ENCODE data around the gene SPRED1.
A peak's percentile ranks its signal among the peaks of the same experiment; 100 is the strongest.

SPRED1 gene

DNA sequence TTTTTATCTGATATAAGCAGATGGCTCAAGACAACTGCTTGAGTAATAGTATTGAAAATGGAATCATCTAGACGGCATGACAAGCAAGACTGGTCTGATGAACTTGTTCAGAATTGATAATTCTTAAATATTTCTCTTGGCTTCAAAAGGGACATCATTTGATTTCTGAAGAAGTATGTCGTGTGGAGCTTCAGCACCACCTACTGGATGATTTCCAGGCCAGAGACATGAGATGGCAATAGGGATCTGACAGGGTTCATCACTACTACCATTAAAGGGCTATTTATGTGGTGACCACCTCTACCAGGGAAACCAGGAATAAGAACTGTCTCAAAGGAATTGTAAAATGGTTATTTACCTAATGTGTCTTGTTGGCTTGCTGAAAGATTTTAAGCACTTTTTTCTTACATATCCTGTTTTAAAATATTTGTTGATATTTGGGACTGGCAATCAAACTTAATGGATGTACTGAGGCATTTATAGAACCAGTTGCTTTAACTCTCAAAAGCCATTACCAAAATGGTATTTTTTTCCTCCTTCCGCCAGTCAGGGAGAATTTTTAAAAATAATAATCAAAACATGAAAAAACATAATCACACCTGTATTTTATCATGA is 101.8 kb downstream of the SPRED1 start:
- DNase-seq (ENCODE audit: low read depth in 2 of 2), result peak; percentile 21 to 39

DNA sequence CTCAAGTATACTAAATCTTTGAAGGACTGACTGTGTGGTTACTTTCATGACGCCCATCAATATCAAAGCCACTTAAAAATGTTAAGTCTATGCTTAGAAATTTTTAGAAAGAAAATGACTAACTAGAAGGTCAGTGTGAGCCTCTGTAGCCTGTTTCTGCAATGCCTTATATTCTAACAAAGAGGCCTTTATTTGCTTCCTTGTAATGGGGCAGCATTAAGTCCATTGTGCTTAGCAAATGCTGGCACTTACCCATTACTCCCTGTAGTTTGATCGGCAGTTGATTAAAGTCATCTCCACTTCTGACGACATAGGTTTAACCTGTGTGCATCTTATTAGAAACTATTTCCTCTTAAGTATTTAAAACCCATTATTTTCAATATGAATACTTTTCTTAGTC is 109.7 kb downstream of the SPRED1 start:
- DNase-seq (ENCODE audit: low read depth in 2 of 2), result no peak

DNA sequence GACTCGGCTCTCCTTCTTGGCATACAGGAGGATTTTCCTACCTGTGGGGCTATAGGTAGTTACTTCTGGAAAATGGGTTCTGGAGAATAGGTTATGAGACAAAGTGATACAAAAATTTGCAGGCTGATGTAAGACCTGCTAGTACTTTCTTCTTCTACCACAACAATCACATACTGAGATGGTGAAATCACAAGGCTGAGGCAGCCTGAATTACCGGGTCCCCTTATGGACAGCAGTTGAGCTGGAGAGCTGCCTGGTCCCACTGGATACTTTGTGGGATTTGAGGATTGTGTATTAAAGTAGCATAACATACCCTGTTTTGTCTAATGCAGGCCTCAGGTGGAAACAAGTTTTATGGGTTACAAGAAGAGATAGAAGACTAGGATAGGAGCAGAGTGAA is 114.8 kb downstream of the SPRED1 start:
- no peak for DNase-seq (ENCODE audit: low read depth in 2 of 2)

DNA sequence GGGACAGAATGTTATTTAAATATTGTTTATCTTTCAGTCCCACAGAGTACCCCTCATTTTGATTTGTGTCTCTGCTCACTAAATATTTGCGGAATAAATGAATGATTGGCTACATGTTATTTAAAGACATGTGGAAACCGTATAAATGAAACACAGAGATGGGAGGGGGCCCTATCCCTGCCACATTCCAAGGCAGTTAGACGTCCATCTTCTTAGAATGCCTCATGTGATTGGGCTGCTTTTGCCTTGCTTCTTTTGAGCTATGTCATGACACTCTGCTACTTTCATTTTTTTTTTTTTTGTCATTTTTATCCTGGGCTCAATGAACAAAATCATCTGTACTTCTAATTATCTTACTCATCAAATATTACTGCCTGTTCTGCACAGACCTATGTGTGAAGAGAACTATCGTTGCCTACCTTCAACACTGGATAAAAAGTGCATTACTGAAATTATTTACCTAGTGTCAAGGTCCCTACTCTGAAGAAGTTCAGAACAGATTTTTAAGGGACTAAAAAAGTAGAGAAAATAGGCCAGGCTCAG is 117.4 kb downstream of the SPRED1 start:
- no peak for DNase-seq (ENCODE audit: low read depth in 2 of 2)

DNA sequence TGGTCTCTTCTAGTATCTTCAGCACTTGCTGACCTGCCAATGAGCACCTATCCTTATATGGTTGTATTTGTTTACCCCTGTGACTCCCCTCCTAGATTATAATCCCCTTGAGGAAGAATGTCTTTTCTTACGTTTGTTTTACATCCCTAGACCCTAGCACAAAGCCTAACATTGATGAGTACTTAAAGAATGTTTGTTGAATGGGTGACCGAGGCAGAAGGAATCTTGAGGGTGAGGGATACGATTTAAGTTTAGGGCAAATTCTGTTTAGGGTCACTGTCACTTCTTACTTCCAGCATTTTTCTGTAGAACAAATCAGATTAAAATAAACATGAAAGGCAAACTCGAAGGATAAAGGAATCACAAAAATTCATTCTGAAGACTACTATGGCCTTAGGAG is 120.4 kb downstream of the SPRED1 start:
- DNase-seq (ENCODE audit: low read depth in 2 of 2), result no peak

DNA sequence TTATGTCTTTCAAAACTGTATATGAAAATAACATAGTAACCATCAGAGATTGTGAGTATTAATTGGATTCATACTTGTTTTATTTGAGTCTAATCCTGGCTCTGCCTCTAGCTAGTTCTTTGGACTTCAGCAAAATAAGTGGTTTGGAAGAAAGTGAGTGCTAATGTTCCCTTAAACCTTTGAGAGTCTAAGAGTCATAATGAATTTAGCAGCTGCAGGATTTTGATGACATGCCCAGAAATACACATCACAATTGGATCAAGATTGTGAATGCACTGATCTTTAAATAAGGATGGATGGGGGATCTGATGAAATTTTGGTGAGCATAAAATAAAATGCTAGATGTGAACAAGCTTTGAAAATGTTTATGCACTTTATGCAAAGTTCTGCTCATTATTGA is 121.4 kb downstream of the SPRED1 start:
- DNase-seq (ENCODE audit: low read depth in 2 of 2), result no peak

DNA sequence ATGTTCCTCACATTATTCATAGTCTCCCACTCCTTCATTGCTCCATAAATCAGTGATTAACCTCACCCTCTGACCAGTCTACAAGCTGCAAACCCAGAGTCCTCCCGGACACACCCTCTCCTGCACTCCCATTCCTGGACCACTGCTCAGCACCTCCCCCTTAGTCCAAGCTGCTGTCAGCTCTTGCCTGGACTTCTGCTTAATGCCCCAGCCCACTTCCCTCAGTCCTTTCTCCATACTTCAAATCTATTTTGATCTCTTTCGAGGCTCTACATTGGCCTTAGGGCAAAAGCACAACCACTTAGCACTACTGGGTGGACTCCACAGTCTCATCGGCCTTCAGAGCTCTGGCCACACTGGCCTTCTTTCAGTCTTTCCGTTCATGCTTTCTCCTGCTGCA is 121.9 kb downstream of the SPRED1 start:
- DNase-seq (ENCODE audit: low read depth in 2 of 2), result no peak

DNA sequence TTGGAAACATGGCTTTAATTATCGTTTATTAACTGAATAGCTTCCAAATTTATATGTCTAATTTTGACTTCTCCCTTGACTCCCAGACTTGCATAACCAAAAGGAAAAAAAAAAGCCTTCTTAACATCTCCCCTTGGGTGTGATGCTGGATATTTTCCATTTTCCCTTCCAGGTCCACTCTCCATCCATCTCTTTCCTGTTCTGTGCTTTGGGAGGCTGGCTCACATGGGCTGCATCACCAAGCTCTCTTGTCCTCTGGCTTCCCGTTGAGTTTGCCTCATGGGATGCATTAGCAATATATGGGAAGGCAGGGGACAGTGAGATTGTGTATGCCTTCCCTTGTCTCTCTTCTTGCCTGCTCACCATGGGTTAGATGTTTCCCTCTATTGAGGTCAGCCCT is 123.4 kb downstream of the SPRED1 start:
- no peak for DNase-seq (ENCODE audit: low read depth in 2 of 2)

DNA sequence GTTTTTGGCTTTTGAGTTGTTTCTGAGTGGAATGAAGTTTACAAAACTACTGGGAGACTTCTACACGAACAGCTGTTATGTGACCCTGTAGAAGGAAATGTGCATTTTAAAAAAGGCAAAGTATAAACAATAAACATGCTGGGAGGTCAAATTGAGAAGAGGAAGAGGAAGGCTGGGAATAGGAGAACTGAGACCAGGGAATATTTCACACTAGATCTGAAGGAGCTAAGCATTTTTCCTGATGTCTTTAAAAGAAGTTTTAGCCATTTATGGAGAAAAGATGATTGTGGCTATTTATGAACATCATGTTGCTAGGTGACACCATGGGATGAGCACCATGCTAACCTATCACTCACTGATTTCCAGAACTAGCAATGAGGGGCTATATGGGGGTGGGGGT is 125.0 kb downstream of the SPRED1 start:
- no peak for DNase-seq (ENCODE audit: low read depth in 2 of 2)

DNA sequence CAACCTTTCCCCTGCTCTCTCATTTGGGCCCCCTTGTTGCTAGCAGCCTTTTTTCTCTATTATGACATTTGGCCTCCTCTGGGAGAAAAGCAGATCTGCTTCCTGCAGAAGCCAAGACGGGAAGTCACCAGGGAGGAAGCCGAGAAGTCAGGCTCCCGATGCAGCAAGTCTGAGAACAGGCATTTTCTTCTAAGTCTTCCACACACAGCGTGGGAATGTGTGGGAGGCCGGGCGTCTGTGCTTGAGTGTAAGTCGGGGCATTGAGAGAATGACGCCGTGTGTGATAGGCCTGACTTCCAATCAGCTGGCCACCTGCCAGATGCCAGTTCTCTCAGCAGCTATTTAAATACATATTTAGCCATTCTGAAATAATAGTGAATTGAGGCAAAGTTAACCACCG is 125.5 kb downstream of the SPRED1 start:
- no peak for DNase-seq (ENCODE audit: low read depth in 2 of 2)

DNA sequence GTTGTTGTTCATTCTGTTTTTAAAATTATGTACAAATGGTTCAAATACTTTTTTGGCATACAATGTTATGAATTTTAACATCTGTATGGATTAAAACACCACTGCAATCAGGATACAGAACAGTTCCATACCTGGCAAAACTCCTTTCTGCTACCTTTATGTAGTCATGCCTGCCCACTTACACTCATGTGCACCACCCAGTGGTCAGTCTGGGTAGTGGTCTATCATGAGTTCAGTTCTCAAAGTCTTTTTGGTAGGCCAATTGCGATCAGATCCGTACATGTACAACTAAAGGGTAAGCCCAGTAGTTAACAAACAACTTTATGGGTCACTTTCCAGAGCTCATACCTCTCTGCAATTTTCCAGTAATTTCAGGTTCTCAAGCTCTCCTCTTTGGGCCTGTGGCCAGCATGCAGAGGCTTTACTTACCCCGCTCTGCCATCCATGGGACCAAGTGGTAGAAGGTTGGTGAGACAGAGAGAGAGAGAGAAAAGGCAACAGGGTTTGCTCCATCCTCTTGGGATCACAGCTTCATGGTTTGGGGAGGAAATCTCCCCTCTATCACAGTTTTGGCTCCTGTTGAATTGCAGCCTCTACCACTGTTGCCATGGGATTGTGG is 137.4 kb downstream of the SPRED1 start:
- peak; percentile 26 to 29 for DNase-seq (ENCODE audit: low read depth in 2 of 2)

DNA sequence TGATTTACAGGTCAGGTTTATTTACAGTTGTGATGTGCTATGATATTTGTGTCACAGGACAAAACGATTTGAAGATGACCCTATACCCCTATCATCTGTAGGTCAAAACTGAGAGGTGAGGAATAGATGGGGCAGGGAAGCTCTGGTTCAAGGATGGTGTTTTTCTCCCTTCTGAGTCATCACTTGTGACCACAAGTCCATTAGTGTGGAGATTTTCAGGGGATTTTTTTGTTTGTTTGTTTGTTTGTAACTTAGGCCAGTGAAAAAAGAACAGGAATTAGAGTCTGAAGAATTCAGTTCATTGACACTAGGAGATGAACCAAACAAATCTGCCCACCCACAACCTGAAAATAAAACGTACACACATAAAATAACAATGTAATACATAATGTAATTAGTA is 138.6 kb downstream of the SPRED1 start:
- DNase-seq (ENCODE audit: low read depth in 2 of 2), result no peak

DNA sequence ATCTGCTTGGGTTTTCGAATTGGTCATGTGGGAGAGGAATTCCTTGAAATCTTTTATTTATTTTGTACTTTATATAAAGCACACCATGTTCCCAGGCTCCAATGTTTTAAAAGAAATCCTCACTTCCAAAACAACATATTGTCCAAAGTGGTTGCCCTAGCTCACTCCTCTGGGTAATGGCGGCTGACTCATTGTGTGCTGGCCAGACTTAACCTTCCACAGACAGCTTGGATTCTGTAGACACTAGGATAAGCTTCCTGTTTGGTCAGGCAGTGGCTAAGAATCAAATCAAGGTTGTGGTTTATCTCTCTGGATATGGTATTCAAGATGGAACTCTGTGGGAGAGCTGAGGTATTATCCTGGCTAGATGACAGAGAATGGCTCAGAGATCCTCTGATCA is 145.5 kb downstream of the SPRED1 start:
- DNase-seq (ENCODE audit: low read depth in 2 of 2), result no peak

DNA sequence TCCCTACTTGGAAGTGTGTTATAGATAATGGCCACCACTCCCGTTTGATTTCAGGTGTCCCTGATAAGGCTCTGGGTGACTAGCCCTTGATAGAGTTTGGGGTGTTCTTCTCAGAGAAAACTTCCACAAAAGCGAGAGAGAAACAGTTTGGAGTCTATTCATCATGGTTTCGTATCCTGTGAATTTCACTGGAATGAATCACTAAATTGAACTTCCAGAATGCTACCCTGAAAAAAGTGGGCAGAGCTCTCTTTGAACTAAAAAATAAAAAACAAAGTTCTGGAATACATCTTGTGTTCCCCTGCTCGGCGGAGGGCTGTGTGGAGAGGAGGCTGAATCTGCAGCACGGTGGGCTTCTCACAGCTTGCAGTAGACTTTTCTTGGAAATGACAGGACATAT is 148.5 kb downstream of the SPRED1 start:
- DNase-seq (ENCODE audit: low read depth in 2 of 2), result no peak

DNA sequence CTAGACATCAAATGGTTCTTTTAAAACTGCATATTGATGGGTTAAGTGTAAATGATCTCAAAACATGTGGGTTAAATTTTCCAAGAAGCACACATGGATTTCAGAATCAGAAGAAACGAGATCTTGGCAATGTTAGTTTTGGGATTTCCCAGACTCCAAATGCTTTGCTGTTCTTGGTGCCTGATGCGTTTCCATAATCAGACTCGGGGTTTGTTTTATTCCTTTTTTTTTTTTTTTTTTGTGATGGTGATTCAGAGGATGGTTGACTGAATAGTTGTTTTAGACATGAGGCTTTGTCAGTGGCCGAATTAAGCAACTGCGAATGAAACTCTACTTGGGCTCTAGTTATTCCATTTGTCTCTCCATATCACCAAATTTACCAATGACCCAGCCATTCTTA is 149.1 kb downstream of the SPRED1 start:
- no peak for DNase-seq (ENCODE audit: low read depth in 2 of 2)

DNA sequence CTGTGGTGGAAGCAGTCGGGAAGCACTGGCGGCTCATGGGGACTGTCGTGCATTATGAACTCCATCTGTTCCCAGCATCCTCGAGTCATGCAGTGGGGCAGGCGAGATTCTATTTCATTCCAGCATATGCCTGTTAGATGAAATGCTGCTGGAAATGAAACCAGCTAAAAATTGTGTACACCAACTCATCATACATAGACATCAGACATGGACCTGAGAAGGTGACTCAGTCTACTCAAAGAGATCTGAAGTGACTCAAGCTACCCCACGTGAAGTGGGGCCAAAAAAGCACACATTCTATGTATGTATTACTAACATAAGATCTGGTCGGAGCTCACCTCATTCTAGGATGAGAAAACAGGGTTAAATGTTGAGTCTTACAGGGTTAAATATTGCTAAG is 153.8 kb downstream of the SPRED1 start:
- DNase-seq (ENCODE audit: low read depth in 2 of 2), result no peak

Measured in stimulated activated CD8-positive, alpha-beta memory T cell treated with anti-CD3 and anti-CD28 coated beads, Interleukin-7, amount 100 ng/mL, for 4 hours (primary cell).